Breast epithelium (tissue), 4 donors: Measurements from ENCODE around the gene MED29. TPM values are rescaled to one million over a fixed set of nuclear protein-coding genes. Genes with fewer than 3 reads are reported as not detected.

ENCODE experiments used
- DNase-seq, 2 donors: peaks; one replicate each; pipeline ENCODE4 v3.0.0-alpha.2; 2019; ENCODE audit warnings: low spot score in 2 of 2
- H3K27ac ChIP-seq, 2 donors: fragments of 200-600 bp; sonication (generic) in 1 of 2; one replicate each; pipeline ENCODE4 v1.5.1; 2016 to 2019; ENCODE audit warnings: mild to moderate bottlenecking in 1 of 2
- H3K27me3 ChIP-seq, 2 donors: fragments of 200-600 bp; sonication (generic) in 1 of 2; one replicate each; pipeline versions ENCODE4 v1.5.1 to v1.6.0; 2017 to 2019; ENCODE audit warnings: control low read depth in 1 of 2, mild to moderate bottlenecking in 1 of 2
- H3K36me3 ChIP-seq: fragments of 200-600 bp; one replicate; pipeline ENCODE4 v1.5.1; 2019
- H3K4me1 ChIP-seq, 2 donors: fragments of 200-600 bp; sonication (generic); one replicate each; pipeline ENCODE4 v1.5.1; 2016 to 2019; ENCODE audit warnings: control low read depth in 1 of 2
- H3K4me3 ChIP-seq, 3 donors: fragments of 200-600 bp; sonication (generic); 1 replicate in 2 of 3; 2 replicates in 1 of 3; pipeline ENCODE4 v1.5.1; 2016 to 2019; ENCODE audit warnings: mild to moderate bottlenecking in 3 of 3, moderate library complexity in 2 of 3
- H3K9me3 ChIP-seq, 2 donors: fragments of 200-600 bp; sonication (generic) in 1 of 2; one replicate each; pipeline ENCODE4 v1.5.1; 2016 to 2019; ENCODE audit warnings: control low read depth in 1 of 2
- CTCF ChIP-seq, 3 donors: fragments of 450-650 bp; IDR thresholded peaks; one replicate each; pipeline ENCODE4 v1.5.1; 2016 to 2017; ENCODE audit warnings: antibody characterized with exemption in 3 of 3, mild to moderate bottlenecking in 3 of 3, moderate library complexity in 3 of 3
- POLR2A ChIP-seq: fragments of 450-650 bp; IDR thresholded peaks from one replicate; pipeline ENCODE4 v1.6.1; 2016; ENCODE audit warnings: antibody characterized with exemption, mild to moderate bottlenecking, moderate library complexity
- POLR2AphosphoS5 ChIP-seq, 3 donors: sonication (generic); formaldehyde crosslinking; IDR thresholded peaks; one replicate each; pipeline ENCODE4 v1.6.1; 2017; ENCODE audit warnings: antibody characterized with exemption in 3 of 3
- intact Hi-C: fragments of 100-400 bp; cut with DNase I; formaldehyde crosslinking; loops from one replicate; pipeline ENCODE4 v1.15.1; 2023; ENCODE audit warnings: low total_unique reads
- total RNA-seq, 3 donors: library from RNA; depleted of rRNA; stranded (reverse); fragments of >200 nt; gene quantifications; one replicate each; pipeline ENCODE4 v1.1.0, GENCODE V29; 2016

MED29 gene
- total RNA-seq, 3 donors from 2014 or later = 36.6 to 49.5 (median 47.3) TPM

- Histone ChIP-seq H3K4me1 (peaks cover 0 to 5% of the 10 kb centered on the region in 2 donors), H3K36me3 (peaks cover 3% of the 10 kb centered on the region), H3K27ac (no peak overlapping the region), H3K9me3 (no peaks in the 10 kb centered on the region), H3K27me3 (no peaks in the 10 kb centered on the region), H3K4me3 (no peak overlapping the region)
- TF ChIP-seq CTCF (IDR thresholded peaks at IDR 0.05) (no peak), POLR2AphosphoS5 (IDR thresholded peaks at IDR 0.05) (no peak), POLR2A (no peak)
- intact Hi-C loops = no loop called here
- no peak for DNase-seq
Measured at GRCh38 chr19:39427707-39428106, 36.5 kb downstream of the MED29 start.

GRCh38 chr19:39428283-39429112 lies 37.3 kb downstream of the MED29 start:
- Histone ChIP-seq H3K27me3 (no peaks in the 10 kb centered on the region), H3K4me3 (peak overlapping the region in 1 of 3 donors; percentile 41), H3K9me3 (no peaks in the 10 kb centered on the region), H3K27ac (peak overlapping the region; percentile 50 to 88), H3K4me1 (peaks cover 0 to 5% of the 10 kb centered on the region in 2 donors), H3K36me3 (peaks cover 7% of the 10 kb centered on the region)
- peak in 2 of 3 donors; percentile 50 for TF ChIP-seq POLR2AphosphoS5 (IDR thresholded peaks at IDR 0.05)
- no peak for TF ChIP-seq POLR2A
- DNase-seq = no peak
- intact Hi-C loops = no loop called here

GRCh38 chr19:39430675-39431593 lies 39.8 kb downstream of the MED29 start:
- Histone ChIP-seq H3K9me3 (no peaks in the 10 kb centered on the region), H3K36me3 (peaks cover 7% of the 10 kb centered on the region), H3K4me3 (no peak overlapping the region), H3K27ac (peak overlapping the region; percentile 43 to 89), H3K27me3 (no peaks in the 10 kb centered on the region), H3K4me1 (peaks cover 9 to 13% of the 10 kb centered on the region in 2 donors)
- intact Hi-C loops = no loop called here
- TF ChIP-seq POLR2A = no peak
- TF ChIP-seq CTCF (IDR thresholded peaks at IDR 0.05) = no peak
- peak in 2 of 3 donors; percentile 30 to 80 for TF ChIP-seq POLR2AphosphoS5 (IDR thresholded peaks at IDR 0.05)
- DNase-seq = no peak

- Histone ChIP-seq H3K27me3 (no peaks in the 10 kb centered on the region), H3K4me3 (no peak overlapping the region), H3K36me3 (peaks cover 7% of the 10 kb centered on the region), H3K9me3 (no peaks in the 10 kb centered on the region), H3K27ac (no peak overlapping the region), H3K4me1 (peaks cover 9 to 19% of the 10 kb centered on the region in 2 donors)
- no peak for TF ChIP-seq POLR2AphosphoS5 (IDR thresholded peaks at IDR 0.05)
- no peak for TF ChIP-seq CTCF (IDR thresholded peaks at IDR 0.05)
- TF ChIP-seq POLR2A = no peak
- no peak for DNase-seq
- intact Hi-C loops = no loop called here
Measured at GRCh38 chr19:39432677-39433025, 41.5 kb downstream of the MED29 start.

- Histone ChIP-seq H3K27ac (peak overlapping the region; percentile 52 to 87), H3K9me3 (no peaks in the 10 kb centered on the region), H3K4me1 (peaks cover 8 to 19% of the 10 kb centered on the region in 2 donors), H3K27me3 (no peaks in the 10 kb centered on the region), H3K36me3 (peaks cover 7% of the 10 kb centered on the region), H3K4me3 (peak overlapping the region in 1 of 3 donors; percentile 83)
- TF ChIP-seq CTCF (IDR thresholded peaks at IDR 0.05) (no peak), POLR2A (no peak), POLR2AphosphoS5 (IDR thresholded peaks at IDR 0.05) (no peak)
- no peak for DNase-seq
- intact Hi-C loops = no loop called here
Measured at GRCh38 chr19:39433480-39434079, 42.4 kb downstream of the MED29 start.
